ENCODE data around the gene KBTBD7. TPM values are rescaled to one million over a fixed set of nuclear protein-coding genes. Genes with fewer than 3 reads are reported as not detected.

Gene KBTBD7
- total RNA-seq, 1 experiment from 2014 or later = 12.9 TPM

DNA sequence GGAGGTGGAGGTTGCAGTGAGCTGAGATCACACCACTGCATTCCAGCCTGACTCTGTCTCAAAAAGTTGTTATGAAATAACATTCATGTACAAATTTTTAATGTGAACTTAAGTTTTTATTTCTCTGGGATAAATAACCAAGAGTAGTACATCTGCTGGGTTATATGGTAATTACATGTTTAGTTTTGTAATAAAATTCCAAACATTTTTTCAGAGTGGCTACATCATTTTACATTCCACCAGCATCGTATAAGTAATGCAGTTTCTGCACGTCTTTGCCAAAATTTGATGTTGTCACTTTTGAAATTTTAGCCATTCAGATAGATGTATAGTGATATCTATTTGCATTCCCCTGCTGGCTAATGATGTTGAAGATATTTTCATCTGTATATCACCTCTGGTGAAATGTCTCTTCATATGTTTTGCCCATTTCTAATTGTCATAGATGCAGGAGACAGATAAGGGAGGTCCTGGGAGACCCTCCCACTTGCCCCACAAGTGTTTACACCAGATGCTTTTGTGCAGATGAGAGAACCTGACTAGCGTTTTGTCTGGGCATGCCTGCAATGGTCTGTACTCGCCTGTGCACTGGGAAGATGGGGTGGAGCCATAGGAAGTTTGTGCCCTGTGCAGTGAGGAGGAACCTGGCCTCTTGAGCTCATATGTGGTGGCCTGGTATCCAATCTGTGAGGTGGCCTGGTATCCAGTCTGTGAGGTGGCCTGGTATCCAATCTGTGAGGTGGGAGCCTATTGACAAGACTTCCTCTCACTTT is 49.0 kb downstream of the KBTBD7 start:
- Histone ChIP-seq H3K27me3 (ENCODE audit: insufficient read depth, low read length) (no peaks in the 10 kb centered on the region), H4K5ac (ENCODE audit: insufficient read length, low read depth, low read length) (no peak overlapping the region), H2BK15ac (ENCODE audit: low read depth, low read length) (no peak overlapping the region), H3K27ac (ENCODE audit: insufficient read length, low read depth, low read length) (no peak overlapping the region), H3K4ac (ENCODE audit: low read depth, low read length) (no peak overlapping the region), H3K4me1 (ENCODE audit: insufficient read depth, low read length) (no peaks in the 10 kb centered on the region), H2BK120ac (ENCODE audit: low read depth, low read length, poor library complexity, severe bottlenecking) (no peak overlapping the region), H3K23ac (ENCODE audit: insufficient read length, low read depth, low read length) (no peak overlapping the region), H2BK5ac (ENCODE audit: insufficient read length, low read length) (no peak overlapping the region), H3K14ac (ENCODE audit: insufficient read depth, low read length) (no peak overlapping the region), H3K23me2 (ENCODE audit: insufficient read length, low read depth, low read length, poor library complexity, severe bottlenecking) (no peaks in the 10 kb centered on the region), H4K91ac (ENCODE audit: insufficient read length, low read depth, low read length) (no peak overlapping the region), H3K9ac (ENCODE audit: extremely low read depth, insufficient read length, low read length) (no peak overlapping the region), H3K79me2 (ENCODE audit: insufficient read depth, low read length) (no peaks in the 10 kb centered on the region), H2BK20ac (ENCODE audit: low read depth, low read length, poor library complexity, severe bottlenecking) (no peak overlapping the region), H3K9me3 (ENCODE audit: control insufficient read depth, low read depth, low read length) (peaks cover 16% of the 10 kb centered on the region), H2AFZ (ENCODE audit: low read length) (no peak overlapping the region), H4K8ac (replicated peaks; ENCODE audit: insufficient read length, low read depth, low read length) (no peak overlapping the region), H3K4me2 (ENCODE audit: insufficient read depth, insufficient read length, low read length) (no peak overlapping the region), H2BK12ac (ENCODE audit: insufficient read length, low read depth, low read length) (no peak overlapping the region), H3T11ph (ENCODE audit: low read length) (no peak overlapping the region), H3K18ac (ENCODE audit: insufficient read length, low read depth, low read length) (no peak overlapping the region), H3K79me1 (ENCODE audit: insufficient read depth, low read depth, low read length, poor library complexity, severe bottlenecking) (no peaks in the 10 kb centered on the region), H2AK5ac (ENCODE audit: insufficient read length, low read length) (no peak overlapping the region), H3K56ac (ENCODE audit: insufficient read length, low read depth, low read length) (no peak overlapping the region), H4K20me1 (ENCODE audit: control insufficient read depth, insufficient read depth, insufficient read length) (no peaks in the 10 kb centered on the region)
- WGBS (ENCODE audit: extremely low coverage, insufficient read length, low lambda C conversion rate) = no CpG with 5 or more reads among the region's 4 CpGs
- Mint-ChIP-seq H3K27me3 (ENCODE audit: low read depth) (peaks cover 1% of the 10 kb centered on the region; the same call in 1 of the 2 replicates), H3K4me3 (no peak overlapping the region), H3K36me3 (ENCODE audit: insufficient read depth in 1 of 3, low read depth in 3 of 3) (peaks cover 29 to 47% (median 44%) of the 10 kb centered on the region in 3 experiments), H3K4me1 (peaks cover 4% of the 10 kb centered on the region in 2 experiments; a peak in 2 of 4 replicates), H3K27ac (no peak overlapping the region), H3K9me3 (peaks cover 36 to 37% of the 10 kb centered on the region in 2 experiments)
- DNase-seq = no peak
- TF ChIP-seq, protein P1, sequence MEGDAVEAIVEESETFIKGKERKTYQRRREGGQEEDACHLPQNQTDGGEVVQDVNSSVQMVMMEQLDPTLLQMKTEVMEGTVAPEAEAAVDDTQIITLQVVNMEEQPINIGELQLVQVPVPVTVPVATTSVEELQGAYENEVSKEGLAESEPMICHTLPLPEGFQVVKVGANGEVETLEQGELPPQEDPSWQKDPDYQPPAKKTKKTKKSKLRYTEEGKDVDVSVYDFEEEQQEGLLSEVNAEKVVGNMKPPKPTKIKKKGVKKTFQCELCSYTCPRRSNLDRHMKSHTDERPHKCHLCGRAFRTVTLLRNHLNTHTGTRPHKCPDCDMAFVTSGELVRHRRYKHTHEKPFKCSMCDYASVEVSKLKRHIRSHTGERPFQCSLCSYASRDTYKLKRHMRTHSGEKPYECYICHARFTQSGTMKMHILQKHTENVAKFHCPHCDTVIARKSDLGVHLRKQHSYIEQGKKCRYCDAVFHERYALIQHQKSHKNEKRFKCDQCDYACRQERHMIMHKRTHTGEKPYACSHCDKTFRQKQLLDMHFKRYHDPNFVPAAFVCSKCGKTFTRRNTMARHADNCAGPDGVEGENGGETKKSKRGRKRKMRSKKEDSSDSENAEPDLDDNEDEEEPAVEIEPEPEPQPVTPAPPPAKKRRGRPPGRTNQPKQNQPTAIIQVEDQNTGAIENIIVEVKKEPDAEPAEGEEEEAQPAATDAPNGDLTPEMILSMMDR (conservative IDR thresholded peaks at IDR 0.05) = no peak

Measured in H9 (cell line).